Regular cardiac myocyte (primary cell): Measurements from ENCODE around the gene DCC. TPM values are rescaled to one million over a fixed set of nuclear protein-coding genes. Genes with fewer than 3 reads are reported as not detected.

ENCODE experiments used
- total RNA-seq: library from RNA; depleted of rRNA; stranded (reverse); fragments of >200 nt; gene quantifications from 2 replicates; pipeline ENCODE4 v1.2.3, GENCODE V29; 2014

Gene DCC
- under 0.01 and 0.19 TPM in 2 replicates for total RNA-seq

GRCh38 chr18:52339891-52340371 is at the start of gene DCC:
Gene DCC, plus strand, starts transcription at chr18:52340197. Its CDS starts 591 bp downstream, at chr18:52340788.

